AML-193 (cell line): ENCODE results near the gene OSBPL5.

Source experiments
- DNase-seq, 2 experiments: peaks; one replicate each; lab custom pipeline; 2025; lab: John Stamatoyannopoulos, UW

Gene OSBPL5

GRCh38 chr11:3148990-3149851 lies 15.9 kb downstream of the OSBPL5 start:
- no peak for DNase-seq

GRCh38 chr11:3148255-3148989 lies 16.7 kb downstream of the OSBPL5 start:
- no peak for DNase-seq

- DNase-seq: no peak
These were observed 17.5 kb downstream of the OSBPL5 start for GRCh38 chr11:3147626-3148025.

GRCh38 chr11:3147257-3147619 lies 17.9 kb downstream of the OSBPL5 start:
- no peak for DNase-seq

- DNase-seq: no peak
These were observed 18.4 kb downstream of the OSBPL5 start for GRCh38 chr11:3146612-3147256.

- DNase-seq: no peak
These were observed 19.9 kb downstream of the OSBPL5 start for GRCh38 chr11:3145206-3145520.

- DNase-seq: no peak
These were observed 20.6 kb downstream of the OSBPL5 start for GRCh38 chr11:3144296-3145205.

- no peak for DNase-seq
These were observed 21.8 kb downstream of the OSBPL5 start for GRCh38 chr11:3143136-3143880.

- DNase-seq: no peak
These were observed 24.9 kb downstream of the OSBPL5 start for GRCh38 chr11:3140291-3140603.

GRCh38 chr11:3139481-3140290 lies 25.4 kb downstream of the OSBPL5 start:
- DNase-seq: no peak

GRCh38 chr11:3139086-3139440 lies 26.0 kb downstream of the OSBPL5 start:
- DNase-seq: no peak

- no peak for DNase-seq
These were observed 26.7 kb downstream of the OSBPL5 start for GRCh38 chr11:3138178-3139085.

GRCh38 chr11:3137486-3138177 lies 27.5 kb downstream of the OSBPL5 start:
- DNase-seq: no peak

- no peak for DNase-seq
These were observed 28.3 kb downstream of the OSBPL5 start for GRCh38 chr11:3136546-3137455.

- no peak for DNase-seq
These were observed 29.3 kb downstream of the OSBPL5 start for GRCh38 chr11:3135481-3136440.

GRCh38 chr11:3134651-3135480 lies 30.2 kb downstream of the OSBPL5 start:
- no peak for DNase-seq
